Left kidney (tissue), 2 donors: ENCODE results near the gene AGO3. TPM values are rescaled to one million over a fixed set of nuclear protein-coding genes. Genes with fewer than 3 reads are reported as not detected.

Source experiments
- DNase-seq: peaks from one replicate; pipeline ENCODE4 v3.0.0-alpha.2; 2013
- polyA plus RNA-seq: library from polyadenylated mRNA; unstranded; fragments of 120-200 nt; gene quantifications from one replicate; pipeline ENCODE4 v1.2.1, GENCODE V29; 2013; ENCODE audit not compliant: insufficient read length

The AGO3 gene
- polyA plus RNA-seq, 1 donor = 18.6 TPM

DNA sequence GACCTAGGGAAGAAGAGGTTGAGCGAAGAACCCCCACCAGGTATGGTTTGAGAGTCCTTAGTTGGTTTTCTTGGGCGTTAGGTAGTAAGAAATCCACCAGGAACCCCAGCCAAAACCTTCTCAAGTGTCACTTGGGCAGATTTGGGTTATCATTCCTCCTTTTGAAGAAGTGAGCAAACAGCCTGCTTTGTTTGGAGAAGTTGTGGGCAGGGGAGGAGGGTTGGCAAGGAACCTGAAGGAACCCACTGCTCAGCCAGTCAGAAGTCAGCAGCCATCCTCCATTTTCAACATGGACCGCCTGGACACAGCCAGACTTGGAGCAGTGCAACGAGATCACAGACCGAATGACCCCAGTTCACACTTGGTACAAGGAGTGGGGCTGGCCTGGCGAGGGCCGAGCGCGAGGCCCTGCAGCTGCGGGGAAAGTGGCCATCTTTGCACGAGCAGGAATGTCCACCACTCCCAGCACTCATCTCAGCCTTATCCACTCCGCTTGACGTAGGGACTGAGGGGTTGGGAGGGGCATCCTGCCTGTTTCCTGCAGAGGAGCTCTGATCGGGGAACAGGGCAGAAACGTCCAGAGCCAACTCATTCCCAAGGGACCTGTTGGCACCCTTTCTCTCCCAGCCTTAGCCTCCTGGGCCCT lies 165.0 kb downstream of the AGO3 start:
- no peak for DNase-seq

DNA sequence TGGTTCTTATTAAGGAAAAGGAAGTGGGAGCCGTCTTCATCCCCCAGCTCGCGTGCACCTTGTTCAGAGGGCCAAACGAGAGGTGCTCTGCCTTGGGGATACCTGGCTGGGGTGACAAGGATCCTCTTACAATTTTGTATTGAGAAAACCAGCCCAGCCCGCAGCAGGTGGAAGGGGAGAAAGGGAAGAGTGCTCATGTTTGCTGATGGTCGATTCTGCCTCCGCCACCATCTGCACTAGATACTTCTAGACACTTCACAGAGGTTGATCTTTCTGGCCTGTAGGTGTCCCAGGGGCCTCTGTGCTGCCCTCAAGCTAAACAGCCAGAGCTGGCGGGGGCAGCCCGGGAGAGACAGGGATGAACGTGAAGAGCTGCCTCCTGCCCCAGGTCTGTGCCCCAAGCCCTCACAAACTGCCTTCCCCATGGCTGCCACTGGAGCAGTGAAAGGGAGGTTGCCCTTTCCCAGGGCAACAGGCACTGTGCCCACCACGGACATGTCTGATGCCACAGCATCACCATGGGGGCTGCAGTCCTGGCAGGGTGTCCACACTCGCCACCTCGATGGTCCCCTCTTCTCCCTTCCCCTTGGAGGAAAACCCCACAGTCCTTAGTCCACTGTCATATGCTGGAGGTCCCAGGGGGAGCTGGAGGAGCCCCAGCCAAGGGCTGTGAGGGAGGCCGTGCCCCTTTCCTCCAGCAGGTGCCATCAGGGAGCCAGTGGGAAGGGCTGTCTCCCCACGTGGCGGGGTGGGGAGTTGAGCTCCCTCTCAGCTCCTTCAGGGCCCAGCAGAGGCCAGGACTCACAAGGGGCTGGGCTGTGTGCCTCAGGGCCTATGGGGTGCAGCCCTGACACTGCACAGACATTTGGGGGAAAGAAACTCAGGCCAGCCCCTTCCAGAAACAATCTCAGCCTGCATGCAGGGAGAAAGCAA lies 165.9 kb downstream of the AGO3 start:
- DNase-seq = no peak

DNA sequence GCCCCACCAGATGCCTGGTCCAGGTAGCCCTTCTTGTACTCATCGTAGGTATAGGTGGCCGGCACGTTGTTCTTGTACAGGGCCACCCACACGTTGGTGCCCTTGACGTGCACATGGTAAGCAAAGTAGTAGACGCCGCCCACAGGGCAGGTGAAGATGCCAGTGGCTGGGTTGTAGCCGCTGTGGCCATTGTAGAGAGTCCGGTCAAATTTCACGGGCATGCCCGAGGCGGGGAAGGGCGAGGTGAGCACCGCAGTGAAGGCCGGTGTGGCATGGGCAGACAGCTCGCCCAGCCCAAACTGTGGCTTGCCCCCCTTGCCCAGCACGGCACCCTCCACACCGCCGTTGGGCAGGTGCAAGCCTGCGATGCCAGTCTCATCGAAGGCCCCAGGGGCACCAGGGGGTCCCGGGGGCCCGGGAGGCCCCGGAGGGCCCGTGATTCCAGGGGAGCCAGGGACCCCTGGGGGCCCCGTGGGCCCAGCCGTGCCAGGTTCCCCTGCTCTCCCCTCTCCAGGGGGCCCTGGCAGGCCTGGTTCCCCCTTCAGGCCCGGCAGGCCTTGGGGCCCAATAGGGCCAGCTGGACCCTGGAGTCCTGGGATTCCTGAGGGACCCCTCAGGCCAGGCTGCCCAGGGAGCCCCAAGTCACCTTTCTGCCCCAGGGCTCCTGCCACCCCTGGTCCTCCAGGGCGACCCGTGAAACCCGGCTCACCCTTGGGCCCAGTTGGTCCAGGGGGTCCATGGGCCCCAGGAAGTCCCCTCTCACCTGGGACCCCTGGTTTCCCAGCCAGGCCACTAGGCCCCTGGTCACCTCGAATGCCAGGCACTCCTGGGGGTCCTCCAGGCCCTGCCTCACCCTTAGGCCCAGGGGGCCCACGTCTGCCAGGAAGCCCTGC lies 167.0 kb downstream of the AGO3 start:
- no peak for DNase-seq

DNA sequence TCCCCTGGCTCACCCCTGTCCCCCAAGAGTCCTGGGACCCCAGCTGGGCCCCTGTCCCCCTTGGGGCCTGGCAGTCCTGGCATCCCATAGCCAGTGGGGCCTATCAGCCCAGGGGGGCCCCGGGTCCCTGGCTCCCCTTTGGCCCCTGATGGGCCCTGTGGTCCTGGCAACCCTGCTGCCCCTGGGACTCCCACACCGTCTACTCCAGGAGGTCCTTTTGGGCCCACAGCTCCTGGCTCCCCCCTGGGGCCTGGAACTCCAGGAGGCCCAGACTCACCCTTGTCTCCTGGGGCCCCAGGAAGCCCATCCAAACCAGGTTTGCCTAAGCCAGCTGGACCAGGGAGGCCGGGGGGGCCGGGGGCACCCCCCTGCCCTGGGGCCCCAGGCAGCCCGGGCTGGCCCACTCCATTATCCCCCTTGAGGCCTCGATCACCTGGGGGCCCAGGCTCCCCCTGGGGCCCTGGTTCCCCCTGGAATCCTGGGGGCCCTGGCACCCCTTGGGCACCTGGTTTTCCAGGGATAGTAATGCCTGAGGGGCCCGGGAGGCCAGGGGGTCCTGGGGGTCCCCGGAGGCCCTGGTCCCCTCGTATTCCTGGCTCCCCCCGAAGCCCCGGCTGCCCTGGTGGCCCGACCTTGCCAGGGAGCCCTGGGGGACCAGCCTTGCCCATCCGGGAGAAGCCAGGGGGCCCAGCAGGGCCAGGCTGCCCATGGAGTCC lies 167.9 kb downstream of the AGO3 start:
- no peak for DNase-seq

GRCh38 chr1:36099681-36100341 lies 168.9 kb downstream of the AGO3 start:
- peak; percentile 71 for DNase-seq

DNA sequence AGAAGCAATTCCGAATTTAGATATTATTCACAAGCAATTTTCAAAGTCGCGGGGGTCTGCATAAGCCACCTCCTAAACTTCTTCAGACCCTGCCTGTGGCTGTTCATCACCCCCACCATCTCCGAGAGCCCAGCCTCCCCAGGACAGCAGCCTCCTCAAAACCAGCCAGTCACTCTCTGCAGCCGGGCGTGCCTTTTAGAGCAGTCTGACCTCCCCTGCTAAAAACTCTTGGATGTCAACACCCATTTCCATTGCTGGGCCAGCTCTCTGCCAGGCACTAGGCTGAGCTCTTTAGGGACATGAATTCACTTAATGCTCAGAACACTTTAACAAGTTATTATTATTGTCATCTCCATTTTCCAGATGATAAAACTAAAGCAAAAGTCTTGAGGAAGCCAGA lies 169.5 kb downstream of the AGO3 start:
- DNase-seq = no peak

DNA sequence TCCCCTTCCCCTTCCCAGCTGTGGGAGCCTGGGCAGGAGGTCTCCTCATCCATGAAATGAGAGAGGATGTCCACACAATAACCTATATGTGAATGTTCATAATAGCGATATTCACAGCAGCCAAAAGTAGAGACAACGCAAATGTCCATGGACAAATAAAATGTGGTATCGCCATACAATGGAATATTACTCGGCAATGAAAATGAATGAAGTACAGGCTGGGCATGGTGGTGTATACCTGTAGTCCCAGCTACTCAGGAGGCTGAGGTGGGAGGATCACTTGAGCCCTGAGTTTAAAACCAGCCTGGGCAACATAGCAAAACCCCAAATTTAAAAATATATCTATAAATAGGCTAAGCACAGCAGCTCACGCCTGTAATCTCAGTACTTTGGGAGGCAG lies 170.6 kb downstream of the AGO3 start:
- no peak for DNase-seq

GRCh38 chr1:36106269-36106668 lies 175.4 kb downstream of the AGO3 start:
- no peak for DNase-seq

DNA sequence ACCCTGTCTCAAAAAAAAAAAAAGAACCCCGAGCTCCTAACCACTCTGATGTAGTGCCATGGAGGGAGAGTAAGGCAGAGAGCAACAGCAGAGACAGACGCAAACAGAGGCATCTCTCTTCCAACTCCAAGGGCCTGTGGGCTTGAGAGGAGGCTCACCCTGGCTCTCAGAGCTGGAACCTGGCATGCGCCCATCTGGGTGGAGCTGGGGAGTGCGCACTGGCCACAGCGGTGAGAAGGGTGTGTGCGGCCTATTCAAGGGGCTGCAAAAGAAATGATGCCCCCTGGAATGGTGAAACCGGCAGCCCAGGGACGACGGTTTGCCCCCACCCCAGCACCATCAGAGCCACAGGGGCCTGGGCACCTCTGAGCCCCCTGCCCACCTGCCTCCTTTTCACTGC lies 176.5 kb downstream of the AGO3 start:
- no peak for DNase-seq

DNA sequence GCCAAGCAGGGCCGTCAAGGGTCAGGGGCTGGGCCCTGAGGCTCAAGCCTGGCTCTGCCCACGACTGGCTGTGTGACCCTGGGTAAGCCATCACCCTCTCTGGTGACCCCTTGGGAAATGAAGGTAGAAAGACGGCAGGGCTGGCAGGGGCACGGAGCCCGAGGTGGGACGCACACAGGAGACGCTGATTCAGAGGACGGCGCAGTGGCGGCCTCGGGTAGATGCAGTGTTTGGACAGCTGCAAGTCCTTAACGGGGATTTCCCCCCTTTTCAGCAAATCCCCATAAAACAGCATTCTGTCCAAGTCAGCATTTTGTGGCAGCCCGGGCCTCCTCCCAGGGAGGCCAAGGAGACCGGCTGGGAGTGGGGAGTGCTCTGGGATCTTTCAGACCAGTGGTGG lies 177.4 kb downstream of the AGO3 start:
- no peak for DNase-seq

- DNase-seq = no peak
Measured at GRCh38 chr1:36109041-36109679, 178.3 kb downstream of the AGO3 start.

DNA sequence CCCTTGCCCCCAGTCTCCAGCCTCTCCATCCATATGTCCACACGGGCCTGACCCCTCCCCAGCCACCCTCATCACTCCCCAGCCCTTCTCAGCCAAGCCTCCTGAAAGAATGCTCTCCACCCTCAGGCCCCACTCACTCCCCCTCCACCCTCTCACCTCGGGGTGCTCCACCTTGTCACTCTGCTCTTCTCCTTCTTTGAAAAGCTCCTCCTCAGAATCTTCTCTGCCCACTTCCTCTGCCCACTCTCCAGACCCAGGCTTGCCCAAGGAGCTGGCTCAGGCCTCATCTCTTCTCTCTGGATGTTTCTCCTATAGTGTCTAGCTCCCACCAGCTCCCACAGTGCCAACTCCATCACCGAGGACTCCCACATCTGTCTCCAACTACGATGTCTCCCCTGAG lies 180.2 kb downstream of the AGO3 start:
- no peak for DNase-seq

GRCh38 chr1:36112823-36113222 lies 181.9 kb downstream of the AGO3 start:
- no peak for DNase-seq

- no peak for DNase-seq
Measured at GRCh38 chr1:36114371-36114770, 183.5 kb downstream of the AGO3 start.

GRCh38 chr1:36115200-36115669 lies 184.3 kb downstream of the AGO3 start:
- no peak for DNase-seq

DNA sequence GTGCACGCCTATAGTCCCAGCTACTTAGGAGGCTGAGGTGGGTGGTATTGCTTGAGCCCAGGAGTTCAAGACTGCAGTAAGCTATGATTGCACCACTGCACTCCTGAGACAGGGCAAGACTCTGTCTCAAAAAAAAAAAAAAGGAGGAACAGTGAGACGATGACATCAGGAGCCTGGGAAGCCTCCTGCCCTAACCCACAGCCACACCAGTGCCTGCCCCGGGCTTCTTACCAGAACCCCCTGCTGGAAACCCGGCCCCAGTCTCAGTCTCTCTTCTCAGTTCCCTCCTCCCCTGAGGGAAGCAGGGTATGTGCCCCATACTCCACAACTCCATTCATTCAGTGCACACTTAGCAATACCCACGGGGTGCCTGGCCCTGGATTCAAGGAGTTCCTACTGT lies 185.0 kb downstream of the AGO3 start:
- no peak for DNase-seq

- DNase-seq = no peak
Measured at GRCh38 chr1:36116901-36117300, 186.0 kb downstream of the AGO3 start.

DNA sequence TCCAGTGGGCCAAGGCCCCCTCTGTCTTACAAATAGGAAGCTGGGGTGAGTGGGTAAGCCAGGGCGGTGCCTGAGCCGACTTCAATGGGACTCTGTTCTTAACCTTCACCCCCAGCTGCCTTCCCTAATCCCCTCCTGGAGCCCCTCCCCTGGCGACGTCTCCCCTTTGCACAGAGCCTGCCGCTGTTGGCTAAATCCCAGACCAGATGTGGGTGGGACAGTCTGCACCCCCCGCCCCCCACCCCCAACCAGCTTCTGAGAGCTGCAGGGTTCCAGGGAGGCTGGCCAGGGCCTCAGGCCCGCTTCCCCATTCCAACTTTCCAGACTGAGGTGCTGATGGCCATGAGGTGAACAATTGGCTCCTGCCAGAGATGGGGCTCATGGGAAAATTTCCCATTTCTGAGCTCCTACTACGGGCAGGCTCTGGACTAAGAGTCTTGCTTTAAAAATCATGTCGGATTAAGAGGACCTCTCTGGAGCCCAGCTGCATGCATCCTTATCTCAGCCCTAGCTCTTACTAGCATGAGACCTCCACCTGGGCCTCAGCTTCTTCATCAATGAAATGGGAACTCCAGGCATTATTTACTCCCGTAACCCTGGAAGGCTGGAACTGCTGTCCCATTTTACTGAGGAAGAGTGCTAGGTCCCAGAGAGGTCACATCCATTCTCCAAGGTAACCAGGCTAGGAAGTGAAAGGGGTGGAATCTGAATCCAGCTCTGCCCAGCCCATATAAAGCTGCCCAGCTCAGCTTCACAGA lies 187.7 kb downstream of the AGO3 start:
- DNase-seq = no peak

DNA sequence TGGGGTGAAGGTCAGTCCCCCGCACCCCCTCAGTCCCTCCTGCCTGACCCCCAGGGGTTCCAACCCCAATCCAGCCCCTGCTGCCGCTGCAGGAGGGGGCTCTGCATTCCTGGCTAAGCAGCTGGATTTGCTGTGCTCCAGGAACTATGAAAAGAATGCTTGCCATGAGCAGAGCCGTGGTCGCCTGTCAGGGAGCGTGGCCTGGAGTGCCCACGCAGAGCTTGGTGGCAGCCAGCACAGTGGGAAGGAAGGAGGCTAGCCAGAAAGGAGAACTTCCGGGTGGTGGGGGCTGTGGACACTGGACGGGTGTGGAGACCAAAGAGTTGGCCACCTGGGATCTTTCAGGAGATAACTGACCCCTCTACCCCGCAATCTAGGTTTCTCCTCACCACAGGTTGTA lies 188.6 kb downstream of the AGO3 start:
- DNase-seq = no peak
